ENCODE results near the gene ZNHIT1. TPM values are rescaled to one million over a fixed set of nuclear protein-coding genes. Genes with fewer than 3 reads are reported as not detected.

ZNHIT1 gene
- total and polyA plus RNA-seq, 11 donors: 47.0 to 156 (median 61.0) TPM

DNA sequence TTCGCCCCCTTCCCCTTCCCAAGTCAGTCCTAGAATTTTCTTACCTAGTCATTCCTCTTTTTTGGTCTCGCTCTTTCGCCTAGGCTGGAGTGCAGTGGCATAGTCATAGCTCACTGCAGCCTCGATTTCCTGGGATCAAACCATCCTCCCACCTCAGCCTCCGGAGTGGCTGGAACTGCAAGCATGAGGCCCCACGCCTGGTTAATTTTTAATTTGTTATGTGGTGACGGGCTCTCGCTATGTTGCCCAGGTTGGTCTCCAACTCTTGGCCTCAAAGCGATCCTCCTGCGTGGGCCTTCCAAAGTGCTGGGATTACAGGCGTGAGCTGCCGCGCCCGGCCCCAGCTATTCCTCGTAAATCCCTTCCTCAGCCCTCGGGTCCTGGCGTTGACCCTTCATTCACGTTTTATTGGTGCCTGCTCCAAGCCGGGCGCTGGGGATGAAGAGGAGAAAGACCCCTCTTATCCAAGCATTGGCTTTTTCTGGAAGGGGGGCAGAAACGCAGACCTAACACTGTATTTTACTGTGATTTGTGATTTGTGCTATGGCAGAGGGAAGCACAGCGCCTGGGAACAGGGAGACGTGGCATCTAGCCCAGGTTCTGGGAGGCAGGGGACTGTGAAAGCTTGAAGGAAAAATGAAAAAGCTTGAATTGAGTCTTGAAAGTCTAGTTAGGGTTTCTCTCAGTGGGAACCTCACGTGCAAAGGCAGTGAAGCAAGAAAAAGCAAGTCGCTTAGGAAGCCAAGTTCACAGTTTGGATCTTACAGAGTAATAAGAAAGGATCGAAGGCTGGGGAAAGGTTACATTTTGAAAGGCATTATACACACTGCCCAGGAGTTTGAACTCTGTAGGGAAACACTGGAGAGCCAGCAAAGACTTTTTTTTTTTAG is 516 bp downstream of the ZNHIT1 start:
- peak in 1 of 4 donors; percentile 0 for ATAC-seq
- Histone ChIP-seq H3K27me3 (no peaks in the 10 kb centered on the region), H3K4me3 (peak overlapping the region; percentile 53 to 95 (median 80)), H3K9me3 (no peaks in the 10 kb centered on the region), H3K4me1 (peaks cover 4 to 48% (median 31%) of the 10 kb centered on the region in 12 donors), H3K36me3 (peaks cover 0 to 48% (median 27%) of the 10 kb centered on the region in 9 donors), H3K27ac (peak overlapping the region in 11 of 12 donors; percentile 82 to 97 (median 91))
- WGBS, 4 donors: 9 to 11% (median 10%) methylated on average over 26 of the region's 26 CpGs
- no peak for TF ChIP-seq POLR2A (IDR thresholded peaks at IDR 0.05)
- TF ChIP-seq, protein P1, sequence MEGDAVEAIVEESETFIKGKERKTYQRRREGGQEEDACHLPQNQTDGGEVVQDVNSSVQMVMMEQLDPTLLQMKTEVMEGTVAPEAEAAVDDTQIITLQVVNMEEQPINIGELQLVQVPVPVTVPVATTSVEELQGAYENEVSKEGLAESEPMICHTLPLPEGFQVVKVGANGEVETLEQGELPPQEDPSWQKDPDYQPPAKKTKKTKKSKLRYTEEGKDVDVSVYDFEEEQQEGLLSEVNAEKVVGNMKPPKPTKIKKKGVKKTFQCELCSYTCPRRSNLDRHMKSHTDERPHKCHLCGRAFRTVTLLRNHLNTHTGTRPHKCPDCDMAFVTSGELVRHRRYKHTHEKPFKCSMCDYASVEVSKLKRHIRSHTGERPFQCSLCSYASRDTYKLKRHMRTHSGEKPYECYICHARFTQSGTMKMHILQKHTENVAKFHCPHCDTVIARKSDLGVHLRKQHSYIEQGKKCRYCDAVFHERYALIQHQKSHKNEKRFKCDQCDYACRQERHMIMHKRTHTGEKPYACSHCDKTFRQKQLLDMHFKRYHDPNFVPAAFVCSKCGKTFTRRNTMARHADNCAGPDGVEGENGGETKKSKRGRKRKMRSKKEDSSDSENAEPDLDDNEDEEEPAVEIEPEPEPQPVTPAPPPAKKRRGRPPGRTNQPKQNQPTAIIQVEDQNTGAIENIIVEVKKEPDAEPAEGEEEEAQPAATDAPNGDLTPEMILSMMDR (IDR thresholded peaks at IDR 0.05): no peak
- DNase-seq: no peak
- intact Hi-C loops (cut with DNase I): loop anchor here in 6 of 10 donors (2.0 to 10.0 kb wide), 4 partner anchors 20 to 66 kb away; partner anchors contain the start of gene FIS1 (in 2 of the 6)

DNA sequence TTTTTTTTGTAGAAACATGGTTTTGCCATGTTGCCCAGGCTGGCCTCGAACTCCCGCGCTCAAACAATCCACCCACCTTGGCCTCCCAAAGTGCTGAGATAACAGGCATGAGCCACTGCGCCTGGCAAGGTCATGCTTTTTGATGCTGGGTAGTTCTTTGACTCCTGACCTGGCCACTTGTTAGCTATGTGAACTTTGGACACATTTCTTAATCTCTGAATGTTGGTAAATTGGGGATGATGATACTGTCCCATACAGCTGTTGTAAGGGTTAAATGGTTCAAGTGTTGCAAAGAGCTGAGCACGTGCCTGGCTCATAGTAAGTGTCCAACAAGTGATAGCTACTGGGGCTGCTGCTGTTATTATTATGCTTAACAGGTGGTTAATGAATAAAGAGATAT is 2.3 kb downstream of the ZNHIT1 start:
- Histone ChIP-seq H3K27ac (no peak overlapping the region), H3K4me1 (peaks cover 4 to 43% (median 30%) of the 10 kb centered on the region in 12 donors), H3K36me3 (peaks cover 0 to 48% (median 30%) of the 10 kb centered on the region in 9 donors), H3K9me3 (no peaks in the 10 kb centered on the region), H3K4me3 (no peak overlapping the region), H3K27me3 (no peaks in the 10 kb centered on the region)
- 79 to 83% (median 82%) methylated on average over 5 of the region's 5 CpGs for whole genome bisulfite sequencing, 4 donors
- TF ChIP-seq POLR2A (IDR thresholded peaks at IDR 0.05): no peak
- TF ChIP-seq, protein P1 (IDR thresholded peaks at IDR 0.05): no peak
- intact Hi-C loops (cut with DNase I): no loop called here
- DNase-seq (no peak), ATAC-seq (no peak)

DNA sequence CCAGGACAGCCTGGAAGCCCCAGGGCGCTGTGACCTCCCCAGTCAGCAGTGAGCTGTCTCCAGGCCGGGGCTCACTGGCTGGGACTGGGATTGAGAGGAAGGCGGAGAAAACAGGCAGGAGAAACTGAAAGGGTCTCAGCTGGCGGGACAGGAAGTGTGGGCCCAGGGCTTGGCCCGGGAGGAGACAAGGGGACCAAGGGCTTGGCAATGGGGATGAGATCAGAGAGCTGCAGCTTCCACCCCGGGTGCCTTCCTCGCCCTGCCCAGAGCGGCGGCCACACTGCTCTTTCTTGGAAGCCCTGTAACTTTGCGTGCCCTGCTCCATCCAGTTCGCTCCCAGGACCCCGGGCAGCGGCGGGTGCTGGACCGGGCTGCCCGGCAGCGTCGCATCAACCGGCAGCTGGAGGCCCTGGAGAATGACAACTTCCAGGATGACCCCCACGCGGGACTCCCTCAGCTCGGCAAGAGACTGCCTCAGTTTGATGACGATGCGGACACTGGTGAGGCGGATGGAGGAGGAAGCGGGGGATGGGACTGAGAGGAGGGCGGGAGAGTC is 4.4 kb downstream of the ZNHIT1 start:
- H3K4me1 ChIP-seq: peaks cover 4 to 28% (median 18%) of the 10 kb centered on the region in 12 donors
- H3K27me3 ChIP-seq: no peaks in the 10 kb centered on the region
- 80 to 87% (median 83%) methylated on average over 27 of the region's 27 CpGs for WGBS, 4 donors
- DNase-seq (no peak), ATAC-seq (no peak)
- TF ChIP-seq, protein P1 (IDR thresholded peaks at IDR 0.05): no peak
- no peak for TF ChIP-seq POLR2A (IDR thresholded peaks at IDR 0.05)
- H3K4me3 ChIP-seq: no peak overlapping the region
- peaks cover 0 to 58% (median 45%) of the 10 kb centered on the region in 9 donors for H3K36me3 ChIP-seq
- intact Hi-C loops (cut with DNase I): no loop called here
- no peaks in the 10 kb centered on the region for H3K9me3 ChIP-seq
- no peak overlapping the region for H3K27ac ChIP-seq

DNA sequence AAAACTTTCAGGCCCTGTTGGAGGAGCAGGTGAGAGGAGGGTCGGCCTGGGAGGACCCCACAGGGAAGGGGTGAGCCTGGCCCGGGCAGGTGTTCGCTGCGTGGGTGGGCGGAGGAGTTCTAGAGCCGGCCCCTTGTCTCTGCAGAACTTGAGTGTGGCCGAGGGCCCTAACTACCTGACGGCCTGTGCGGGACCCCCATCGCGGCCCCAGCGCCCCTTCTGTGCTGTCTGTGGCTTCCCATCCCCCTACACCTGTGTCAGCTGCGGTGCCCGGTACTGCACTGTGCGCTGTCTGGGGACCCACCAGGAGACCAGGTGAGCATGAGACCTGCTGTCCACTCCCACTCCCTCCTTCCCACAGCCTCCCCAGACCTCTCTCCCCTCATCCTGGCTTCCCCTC is 5.6 kb downstream of the ZNHIT1 start:
- intact Hi-C loops (cut with DNase I): no loop called here
- Histone ChIP-seq H3K4me3 (no peak overlapping the region), H3K4me1 (peaks cover 4 to 24% (median 15%) of the 10 kb centered on the region in 12 donors), H3K9me3 (no peaks in the 10 kb centered on the region), H3K27me3 (no peaks in the 10 kb centered on the region), H3K27ac (no peak overlapping the region), H3K36me3 (peaks cover 0 to 66% (median 56%) of the 10 kb centered on the region in 9 donors)
- TF ChIP-seq, protein P1 (IDR thresholded peaks at IDR 0.05): no peak
- TF ChIP-seq POLR2A (IDR thresholded peaks at IDR 0.05): no peak
- no peak for DNase-seq
- 95 to 98% (median 96%) methylated on average over 15 of the region's 15 CpGs for WGBS, 4 donors
- peak in 1 of 4 donors; percentile 11 for ATAC-seq
